ENCODE data around the gene RPS19. TPM values are rescaled to one million over a fixed set of nuclear protein-coding genes. Genes with fewer than 3 reads are reported as not detected.
A peak's percentile ranks its signal among the peaks of the same experiment; 100 is the strongest.

Gene RPS19
- total RNA-seq, 2 donors from 2014 or later: 2,321 to 2,418 TPM

- peaks cover 24% of the 10 kb centered on the region for H3K4me1 Mint-ChIP-seq
- Histone ChIP-seq H3K27me3 (ENCODE audit: control insufficient read depth, insufficient read depth, low read length, poor library complexity, severe bottlenecking) (no peaks in the 10 kb centered on the region), H3K4me3 (ENCODE audit: low read length) (peak overlapping the region; percentile 65), H3K4me1 (ENCODE audit: control insufficient read depth, insufficient read depth, low read length) (no peaks in the 10 kb centered on the region), H3K9ac (ENCODE audit: extremely low read depth, low read length, poor library complexity, severe bottlenecking) (no peak overlapping the region), H3K27ac (ENCODE audit: low read depth, low read length) (no peak overlapping the region), H3K36me3 (ENCODE audit: control insufficient read depth, insufficient read depth, low read length) (peaks cover 18% of the 10 kb centered on the region), H3K9me3 (ENCODE audit: control insufficient read depth, low read length) (no peaks in the 10 kb centered on the region)
- H3K4me3 Mint-ChIP-seq: peak overlapping the region; percentile 46
- peak; percentile 97 for DNase-seq
- peak overlapping the region; percentile 92 for H3K27ac Mint-ChIP-seq
- no peaks in the 10 kb centered on the region for H3K9me3 Mint-ChIP-seq
- WGBS, 2 experiments (ENCODE audit: insufficient coverage in 1 of 2, insufficient read length in 1 of 2): 27 to 33% methylated on average over 6 to 17 of the region's 17 CpGs
- peak; percentile 75 for TF ChIP-seq CTCF (conservative IDR thresholded peaks at IDR 0.05)
- H3K27me3 Mint-ChIP-seq (ENCODE audit: insufficient read depth): no peaks in the 10 kb centered on the region
- peaks cover 21% of the 10 kb centered on the region for H3K36me3 Mint-ChIP-seq (ENCODE audit: low read depth)
Measured at GRCh38 chr19:41887711-41888382, 27.8 kb downstream of the RPS19 start.

GRCh38 chr19:41888926-41889325, 28.9 kb downstream of the RPS19 start:
- no peak for DNase-seq
- no peaks in the 10 kb centered on the region for H3K9me3 Mint-ChIP-seq
- TF ChIP-seq CTCF (conservative IDR thresholded peaks at IDR 0.05): peak; percentile 39
- Histone ChIP-seq H3K9me3 (ENCODE audit: control insufficient read depth, low read length) (no peaks in the 10 kb centered on the region), H3K4me3 (ENCODE audit: low read length) (no peak overlapping the region), H3K4me1 (ENCODE audit: control insufficient read depth, insufficient read depth, low read length) (no peaks in the 10 kb centered on the region), H3K9ac (ENCODE audit: extremely low read depth, low read length, poor library complexity, severe bottlenecking) (no peak overlapping the region), H3K27me3 (ENCODE audit: control insufficient read depth, insufficient read depth, low read length, poor library complexity, severe bottlenecking) (no peaks in the 10 kb centered on the region), H3K36me3 (ENCODE audit: control insufficient read depth, insufficient read depth, low read length) (peaks cover 18% of the 10 kb centered on the region), H3K27ac (ENCODE audit: low read depth, low read length) (no peak overlapping the region)
- WGBS, 2 experiments (ENCODE audit: insufficient coverage in 1 of 2, insufficient read length in 1 of 2): 94 to 95% methylated on average over 12 of the region's 12 CpGs
- H3K27ac Mint-ChIP-seq: no peak overlapping the region
- H3K36me3 Mint-ChIP-seq (ENCODE audit: low read depth): peaks cover 21% of the 10 kb centered on the region
- peaks cover 20% of the 10 kb centered on the region for H3K4me1 Mint-ChIP-seq
- no peaks in the 10 kb centered on the region for H3K27me3 Mint-ChIP-seq (ENCODE audit: insufficient read depth)
- H3K4me3 Mint-ChIP-seq: no peak overlapping the region

DNA sequence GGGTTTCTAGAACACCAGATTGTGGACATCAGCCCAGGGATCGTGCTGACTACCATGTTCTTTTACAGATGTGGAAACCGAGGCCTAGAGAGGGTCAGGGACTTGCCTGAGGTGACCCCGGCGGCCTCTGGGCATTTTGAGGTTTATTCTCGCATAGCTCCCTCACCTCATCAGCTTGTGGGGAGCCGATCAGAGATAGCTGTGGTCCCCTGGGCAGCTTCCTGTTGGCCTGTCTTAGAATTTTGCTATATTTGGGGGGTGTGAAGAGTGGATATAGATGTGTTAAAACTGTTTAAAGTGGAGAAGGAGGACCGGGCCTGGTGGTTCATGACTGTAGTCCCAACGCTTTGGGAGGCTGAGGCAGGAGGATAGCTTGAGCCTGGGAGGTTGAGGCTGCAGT, 29.8 kb downstream of the RPS19 start:
- Mint-ChIP-seq H3K27me3 (ENCODE audit: insufficient read depth) (no peaks in the 10 kb centered on the region), H3K27ac (no peak overlapping the region), H3K9me3 (no peaks in the 10 kb centered on the region), H3K36me3 (ENCODE audit: low read depth) (peaks cover 21% of the 10 kb centered on the region), H3K4me3 (no peak overlapping the region), H3K4me1 (peaks cover 20% of the 10 kb centered on the region)
- no peak for DNase-seq
- H3K36me3 ChIP-seq (ENCODE audit: control insufficient read depth, insufficient read depth, low read length): peaks cover 24% of the 10 kb centered on the region
- no peaks in the 10 kb centered on the region for H3K27me3 ChIP-seq (ENCODE audit: control insufficient read depth, insufficient read depth, low read length, poor library complexity, severe bottlenecking)
- H3K27ac ChIP-seq (ENCODE audit: low read depth, low read length): no peak overlapping the region
- H3K4me3 ChIP-seq (ENCODE audit: low read length): no peak overlapping the region
- TF ChIP-seq CTCF (conservative IDR thresholded peaks at IDR 0.05): no peak
- H3K4me1 ChIP-seq (ENCODE audit: control insufficient read depth, insufficient read depth, low read length): no peaks in the 10 kb centered on the region
- H3K9me3 ChIP-seq (ENCODE audit: control insufficient read depth, low read length): no peaks in the 10 kb centered on the region
- 96 to 97% methylated on average over 8 of the region's 8 CpGs for WGBS, 2 experiments (ENCODE audit: insufficient coverage in 1 of 2, insufficient read length in 1 of 2)
- no peak overlapping the region for H3K9ac ChIP-seq (ENCODE audit: extremely low read depth, low read length, poor library complexity, severe bottlenecking)

All from endodermal cell (in vitro differentiated cells).